OCI-LY7 (cell line): ENCODE measurements around the gene MT1A. TPM values are rescaled to one million over a fixed set of nuclear protein-coding genes. Genes with fewer than 3 reads are reported as not detected.

ENCODE experiments used
- Bru-seq: library from RNA; stranded (reverse); fragments of 400-500 nt; gene quantifications from one replicate; lab custom pipeline; 2021; lab: Mats Ljungman, UMichigan
- BruChase-seq, 2 experiments: library from RNA; stranded (reverse); fragments of 400-500 nt; gene quantifications; one replicate each; lab custom pipeline; 2021; lab: Mats Ljungman, UMichigan
- BruUV-seq: library from RNA; stranded (reverse); fragments of 400-500 nt; replicated peaks from 2 replicates; lab custom pipeline; 2021; lab: Mats Ljungman, UMichigan
- CTCF ChIA-PET: fragments of 300-600 bp; sonication (Branson Sonifier 250); formaldehyde crosslinking; loops from one replicate; lab custom pipeline; 2022; ENCODE audit warnings: antibody characterized with exemption; ENCODE audit not compliant: unreplicated experiment; lab: Charles Lee
- POLR2A ChIA-PET: fragments of 300-600 bp; sonication (Branson Sonifier 250); formaldehyde crosslinking; loops from one replicate; lab custom pipeline; 2022; ENCODE audit warnings: antibody characterized with exemption; lab: Charles Lee
- DNase-seq: peaks from one replicate; pipeline ENCODE4 v3.0.0-alpha.2; 2015; ENCODE audit warnings: low spot score
- H2AFZ ChIP-seq: fragments of 200-600 bp; sonication (generic), shearing (Covaris generic); 2 replicates; pipeline ENCODE4 v1.6.1; 2014; ENCODE audit warnings: mild to moderate bottlenecking, antibody characterized with exemption, low read length, moderate library complexity
- H3K27ac ChIP-seq: fragments of 200-600 bp; sonication (generic); 2 replicates; pipeline ENCODE4 v1.5.1; 2014; ENCODE audit warnings: mixed run types, low read depth, mild to moderate bottlenecking, moderate library complexity, low read length, inconsistent platforms; ENCODE audit not compliant: poor library complexity, severe bottlenecking
- H3K36me3 ChIP-seq: fragments of 200-600 bp; sonication (generic); 2 replicates; pipeline ENCODE4 v1.6.1; 2014; ENCODE audit warnings: mild to moderate bottlenecking, antibody characterized with exemption, low read length, moderate library complexity, mixed read lengths; ENCODE audit not compliant: insufficient read depth
- H3K4me1 ChIP-seq: fragments of 200-600 bp; sonication (generic); 2 replicates; pipeline ENCODE4 v1.5.1; 2014; ENCODE audit warnings: mild to moderate bottlenecking, low read length; ENCODE audit not compliant: insufficient read depth, poor library complexity, severe bottlenecking
- H3K4me2 ChIP-seq: fragments of 200-600 bp; sonication (generic); 2 replicates; pipeline ENCODE4 v1.6.1; 2014; ENCODE audit warnings: mild to moderate bottlenecking, low read length
- H3K4me3 ChIP-seq: fragments of 200-600 bp; sonication (generic); 2 replicates; pipeline ENCODE4 v1.5.1; 2014; ENCODE audit warnings: mild to moderate bottlenecking, low read depth, low read length; ENCODE audit not compliant: poor library complexity, severe bottlenecking
- H3K79me2 ChIP-seq: fragments of 200-600 bp; sonication (generic); 2 replicates; pipeline ENCODE4 v1.6.1; 2016; ENCODE audit warnings: low read depth, mild to moderate bottlenecking, low read length, moderate library complexity, mixed read lengths; ENCODE audit not compliant: insufficient read depth
- H3K9me2 ChIP-seq: fragments of 200-600 bp; sonication (generic); 2 replicates; pipeline ENCODE4 v1.6.1; 2016; ENCODE audit warnings: mild to moderate bottlenecking, low read length, mixed read lengths; ENCODE audit not compliant: insufficient read depth
- H3K9me3 ChIP-seq: fragments of 200-600 bp; sonication (generic); 2 replicates; pipeline ENCODE4 v1.6.1; 2014; ENCODE audit warnings: mild to moderate bottlenecking, mixed run types, low read length, mixed read lengths
- H4K20me1 ChIP-seq: fragments of 200-600 bp; sonication (generic); 2 replicates; pipeline ENCODE4 v1.6.1; 2014; ENCODE audit warnings: mild to moderate bottlenecking, antibody characterized with exemption, low read length, moderate library complexity, mixed read lengths; ENCODE audit not compliant: insufficient read depth
- CTCF ChIP-seq: fragments of 200-600 bp; sonication (generic); conservative IDR thresholded peaks from 2 replicates; pipeline ENCODE4 v1.5.1; 2014; ENCODE audit warnings: mild to moderate bottlenecking, antibody characterized with exemption, low read length, moderate library complexity, mixed read lengths
- EZH2phosphoT487 ChIP-seq: fragments of 200-600 bp; sonication (generic); IDR thresholded peaks from 2 replicates; pipeline ENCODE4 v1.6.1; 2018; ENCODE audit warnings: low read depth, borderline replicate concordance, mild to moderate bottlenecking, mixed run types, antibody characterized with exemption, low read length, moderate library complexity, mixed read lengths
- intact Hi-C: fragments of 100-400 bp; cut with micrococcal nuclease; formaldehyde crosslinking; loops from one replicate; pipeline ENCODE4 v1.10.0; 2022; ENCODE audit not compliant: unreplicated experiment
- long read RNA-seq: library from polyadenylated mRNA; stranded (forward); transcript quantifications from one replicate; pipeline ENCODE4 v2.0.0, GENCODE V29; 2022
- total RNA-seq, 2 experiments: library from RNA; depleted of rRNA in 1 of 2; stranded (reverse); fragments of >200 nt in 1 of 2; shearing (Covaris generic) in 1 of 2; gene quantifications; 2 replicates each; pipeline ENCODE4 v1.2.3, GENCODE V29; 2014 to 2022

MT1A gene
- total RNA-seq (2014; rRNA removed; shearing (Covaris generic)) (not detected in 2 replicates), total RNA-seq (2022) (not detected in 2 replicates), Bru-seq, nascent RNA (not detected), BruChase-seq, experiment 1, labeled RNA remaining after a 6-hour chase (not detected), BruChase-seq, experiment 2, labeled RNA remaining after a 2-hour chase (not detected)
- long read RNA-seq = 0 reads

- Histone ChIP-seq H3K27ac (no peak within 1 kb of the TSS), H3K9me3 (no peaks in the 10 kb centered on the region), H3K4me2 (no peak within 1 kb of the TSS), H3K79me2 (no peaks in the 10 kb centered on the region), H3K4me3 (no peak within 1 kb of the TSS), H4K20me1 (no peaks in the 10 kb centered on the region), H3K9me2 (no peaks in the 10 kb centered on the region), H2AFZ (no peak within 1 kb of the TSS), H3K36me3 (no peaks in the 10 kb centered on the region), H3K4me1 (no peaks in the 10 kb centered on the region)
- ChIA-PET POLR2A (interaction anchor here (0.5 kb wide), 1 partner anchor 62 kb away, joined by 6 read pairs; no protein-coding TSS in a partner anchor), CTCF (no interaction called here)
- no TSS peak for BruUV-seq
- no peak for TF ChIP-seq CTCF
- TF ChIP-seq EZH2phosphoT487 = no peak
- intact Hi-C loops = no loop called here
- no peak for DNase-seq
These were observed at the start of gene MT1A for GRCh38 chr16:56637814-56638750. TSS of gene MT1A (plus strand) at chr16:56638666. CDS start at chr16:56638739, 73 bp downstream.

GRCh38 chr16:56588781-56589140 lies 49.7 kb upstream of the MT1A start:
- CTCF ChIA-PET = no interaction called here
- Histone ChIP-seq H3K4me2 (no peak overlapping the region), H3K79me2 (no peaks in the 10 kb centered on the region), H2AFZ (no peak overlapping the region), H3K9me3 (no peaks in the 10 kb centered on the region), H4K20me1 (no peaks in the 10 kb centered on the region), H3K9me2 (no peaks in the 10 kb centered on the region), H3K27ac (no peak overlapping the region), H3K4me3 (no peak overlapping the region), H3K36me3 (no peaks in the 10 kb centered on the region), H3K4me1 (peaks cover 11% of the 10 kb centered on the region)
- POLR2A ChIA-PET = no interaction called here
- BruUV-seq = no TSS peak
- intact Hi-C loops = no loop called here
- no peak for DNase-seq
- TF ChIP-seq EZH2phosphoT487 = no peak
- no peak for TF ChIP-seq CTCF
